Brain pericyte (primary cell): ENCODE data around the gene CCDC8.
"Not testable (repeated sequence)": the region's sequence is repeated elsewhere in the genome, so short reads cannot be mapped to it uniquely, and the experiment has no call there.

Experiments
- DNase-seq: peaks from one replicate; pipeline ENCODE4 v3.0.0-alpha.2; 2012; ENCODE audit warnings: low read depth, low spot score

CCDC8 gene

GRCh38 chr19:46383171-46383815, 30.1 kb downstream of the CCDC8 start:
- DNase-seq, result no peak

- DNase-seq, result no peak
These were observed 31.5 kb downstream of the CCDC8 start for GRCh38 chr19:46381756-46382345.

- no peak for DNase-seq
These were observed 32.0 kb downstream of the CCDC8 start for GRCh38 chr19:46381346-46381745.

- no peak for DNase-seq
These were observed 32.7 kb downstream of the CCDC8 start for GRCh38 chr19:46380690-46381089.

GRCh38 chr19:46378268-46378667, 35.1 kb downstream of the CCDC8 start:
- DNase-seq, result no peak

GRCh38 chr19:46376241-46377153, 36.9 kb downstream of the CCDC8 start:
- no peak for DNase-seq

- DNase-seq, result not testable (repeated sequence)
These were observed 37.8 kb downstream of the CCDC8 start for GRCh38 chr19:46375476-46376067.

- DNase-seq, result no peak
These were observed 38.6 kb downstream of the CCDC8 start for GRCh38 chr19:46374536-46375475.

GRCh38 chr19:46373491-46374359, 39.6 kb downstream of the CCDC8 start:
- no peak for DNase-seq

- no peak for DNase-seq
These were observed 40.4 kb downstream of the CCDC8 start for GRCh38 chr19:46372901-46373490.

GRCh38 chr19:46371371-46371901, 41.9 kb downstream of the CCDC8 start:
- DNase-seq, result no peak

- no peak for DNase-seq
These were observed 43.5 kb downstream of the CCDC8 start for GRCh38 chr19:46369817-46370216.

- DNase-seq, result no peak
These were observed 45.2 kb downstream of the CCDC8 start for GRCh38 chr19:46368116-46368515.

- DNase-seq, result no peak
These were observed 45.9 kb downstream of the CCDC8 start for GRCh38 chr19:46367426-46367825.

GRCh38 chr19:46366620-46367292, 46.6 kb downstream of the CCDC8 start:
- DNase-seq, result no peak

- no peak for DNase-seq
These were observed 47.8 kb downstream of the CCDC8 start for GRCh38 chr19:46365561-46365960.

GRCh38 chr19:46364359-46364758, 49.0 kb downstream of the CCDC8 start:
- DNase-seq, result no peak

- no peak for DNase-seq
These were observed 51.4 kb downstream of the CCDC8 start for GRCh38 chr19:46361915-46362314.
